GM12892 (cell line): ENCODE results near the gene HSD17B2.

Experiments used
- POLR2A ChIP-seq: IDR thresholded peaks from 2 replicates; pipeline ENCODE4 v1.6.1; 2011; ENCODE audit warnings: low read depth, low read length, control low read depth
- POLR2AphosphoS5 ChIP-seq: IDR thresholded peaks from 2 replicates; pipeline ENCODE4 v1.6.1; 2011; ENCODE audit warnings: low read depth, low read length, control low read depth
- TAF1 ChIP-seq: IDR thresholded peaks from 2 replicates; pipeline ENCODE4 v1.6.1; 2011; ENCODE audit warnings: low read depth, mild to moderate bottlenecking, control low read depth, low read length, borderline replicate concordance

DNA sequence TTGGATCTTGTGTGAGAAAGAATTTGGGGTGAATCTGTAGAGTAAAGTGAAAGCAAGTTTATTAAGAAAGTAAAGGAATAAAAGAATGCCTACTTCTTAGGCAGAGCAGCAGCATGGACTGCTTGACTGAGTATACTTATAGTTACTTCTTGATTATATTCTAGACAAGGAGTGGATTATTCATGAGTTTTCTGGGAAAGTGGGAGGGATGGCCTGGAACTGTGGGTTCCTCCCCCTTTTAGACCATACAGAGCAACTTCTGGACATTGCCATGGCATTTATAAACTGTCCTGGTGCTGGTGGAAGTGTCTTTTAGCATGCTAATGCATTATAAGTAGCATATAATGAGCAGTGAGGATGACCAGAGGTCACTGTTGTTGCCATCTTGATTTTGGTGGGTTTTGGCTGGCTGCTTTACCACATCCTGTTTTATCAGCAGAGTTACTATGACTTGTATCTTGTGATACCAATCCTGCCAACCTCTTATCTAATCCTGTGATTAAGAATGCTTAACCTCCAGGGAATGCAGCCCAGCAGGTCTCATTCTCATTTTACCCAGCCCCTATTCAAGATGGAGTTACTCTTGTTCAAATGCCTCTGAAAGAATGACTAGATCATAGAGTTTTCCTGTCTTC, 58.7 kb downstream of the HSD17B2 start:
- no peak for TF ChIP-seq POLR2A
- no peak for TF ChIP-seq POLR2AphosphoS5
- no peak for TF ChIP-seq TAF1
